H1 (cell line): Measurements from ENCODE around the gene MBTPS2. TPM values are rescaled to one million over a fixed set of nuclear protein-coding genes. Genes with fewer than 3 reads are reported as not detected.

Source experiments
- CBX5 ChIP-seq: fragments of 300-800, 300-1000 bp; sonication (generic); IDR thresholded peaks from 2 replicates; pipeline ENCODE4 v1.7.1; 2016; ENCODE audit warnings: antibody characterized with exemption, low read length, low read depth
- CHD7 ChIP-seq: fragments of 300-600 bp; sonication (generic); IDR thresholded peaks from 2 replicates; pipeline ENCODE4 v1.7.1; 2012; ENCODE audit warnings: low read length, moderate library complexity, mild to moderate bottlenecking, inconsistent platforms; ENCODE audit not compliant: insufficient replicate concordance
- EP300 ChIP-seq, 2 experiments: IDR thresholded peaks; 1 replicate in 1 of 2; 2 replicates in 1 of 2; pipeline ENCODE4 v1.6.1; 2011 to 2012; ENCODE audit warnings: low read depth in 2 of 2, low read length in 2 of 2, mild to moderate bottlenecking in 2 of 2, borderline replicate concordance in 1 of 2, inconsistent platforms in 1 of 2, moderate library complexity in 1 of 2
- HDAC2 ChIP-seq, 2 experiments: fragments of 300-600 bp in 1 of 2; sonication (generic) in 1 of 2; IDR thresholded peaks; 2 replicates each; pipeline ENCODE4 v1.6.1; 2011 to 2012; ENCODE audit warnings: low read depth in 2 of 2, low read length in 2 of 2, mild to moderate bottlenecking in 2 of 2, moderate library complexity in 2 of 2, borderline replicate concordance in 1 of 2, inconsistent platforms in 1 of 2
- KDM5A ChIP-seq: fragments of 200-600 bp; IDR thresholded peaks from 2 replicates; pipeline ENCODE4 v1.7.1; 2012; ENCODE audit warnings: mild to moderate bottlenecking, low read length, inconsistent platforms, mixed read lengths
- POLR2A ChIP-seq, 2 experiments: IDR thresholded peaks; 1 replicate in 1 of 2; 2 replicates in 1 of 2; pipeline ENCODE4 v1.6.1; 2011; ENCODE audit warnings: low read depth in 2 of 2, low read length in 2 of 2, mild to moderate bottlenecking in 2 of 2; ENCODE audit errors: control extremely low read depth in 1 of 2
- POU5F1 ChIP-seq: IDR thresholded peaks from 2 replicates; pipeline ENCODE4 v1.6.1; 2011; ENCODE audit warnings: low read depth, mild to moderate bottlenecking, low read length, moderate library complexity
- polyA plus RNA-seq, 7 experiments: library from polyadenylated mRNA; depleted of rRNA in 3 of 7; stranded (reverse) in 5 of 7; unstranded in 2 of 7; fragments of >200 nt in 5 of 7; fragments of 200-250 nt in 2 of 7; gene quantifications; 1 replicate in 5 of 7; 2 replicates in 1 of 7; 4 replicates in 1 of 7; pipeline versions ENCODE4 v1.2.1 to v1.2.3, GENCODE V29; 2011 to 2013; ENCODE audit warnings: missing spikeins in 2 of 7, mixed read lengths in 2 of 7
- total RNA-seq: library from RNA; stranded (reverse); fragmentation: NEBNext Ultra II Directional; extraction: Animal tissue kit (Norgen Biotek cat#: 25700); gene quantifications from 2 replicates; pipeline ENCODE4 v1.2.1, GENCODE V29; 2021

Gene MBTPS2
- total and polyA plus RNA-seq, 2 of the 8 experiments (the other 6 are each of a cell fraction or from before 2014, with no cell fraction given), result 4.3 to 7.4 TPM

- no peak for TF ChIP-seq CHD7
- TF ChIP-seq EP300 (IDR thresholded peaks at IDR 0.05; ENCODE audit: borderline replicate concordance in 1 of 2, low read depth in 2 of 2, low read length in 2 of 2), result no peak
- no peak for TF ChIP-seq POU5F1
- TF ChIP-seq CBX5, result no peak
- TF ChIP-seq POLR2A (IDR thresholded peaks at IDR 0.05; ENCODE audit: control extremely low read depth in 1 of 2, low read depth in 2 of 2, low read length in 2 of 2), result no peak
- no peak for TF ChIP-seq HDAC2 (IDR thresholded peaks at IDR 0.05; ENCODE audit: borderline replicate concordance in 1 of 2, low read depth in 2 of 2, low read length in 2 of 2)
- no peak for TF ChIP-seq KDM5A
Observed at GRCh38 chrX:21863241-21863640, 23.8 kb downstream of the MBTPS2 start (continued).
